Kidney epithelial cell (primary cell): ENCODE measurements around the gene GREB1. TPM values are rescaled to one million over a fixed set of nuclear protein-coding genes. Genes with fewer than 3 reads are reported as not detected.

Experiments used
- DNase-seq: peaks from one replicate; pipeline ENCODE4 v3.0.0-alpha.2; 2010; ENCODE audit warnings: low read depth
- H3K27me3 ChIP-seq: 2 replicates; pipeline ENCODE4 v1.6.0; 2011; ENCODE audit warnings: low read length; ENCODE audit not compliant: control insufficient read depth, insufficient read depth
- H3K36me3 ChIP-seq: 2 replicates; pipeline ENCODE4 v1.5.1; 2011; ENCODE audit warnings: low read length; ENCODE audit not compliant: control insufficient read depth, insufficient read depth
- H3K4me3 ChIP-seq: 2 replicates; pipeline ENCODE4 v1.5.1; 2011; ENCODE audit warnings: low read depth, mild to moderate bottlenecking, control low read depth, low read length
- total RNA-seq: library from RNA; depleted of rRNA; stranded (reverse); fragments of >200 nt; gene quantifications from 2 replicates; pipeline ENCODE4 v1.2.3, GENCODE V29; 2015
- TF ChIP-seq, protein P1 (sequence below): IDR thresholded peaks from 2 replicates; pipeline ENCODE4 v1.5.1; 2011; ENCODE audit warnings: mild to moderate bottlenecking, moderate library complexity, low read length, control low read depth, inconsistent platforms; ENCODE audit not compliant: insufficient read depth, poor library complexity, severe bottlenecking

GREB1 gene
- total RNA-seq, 1 donor from 2014 or later = 2.8 TPM

DNA sequence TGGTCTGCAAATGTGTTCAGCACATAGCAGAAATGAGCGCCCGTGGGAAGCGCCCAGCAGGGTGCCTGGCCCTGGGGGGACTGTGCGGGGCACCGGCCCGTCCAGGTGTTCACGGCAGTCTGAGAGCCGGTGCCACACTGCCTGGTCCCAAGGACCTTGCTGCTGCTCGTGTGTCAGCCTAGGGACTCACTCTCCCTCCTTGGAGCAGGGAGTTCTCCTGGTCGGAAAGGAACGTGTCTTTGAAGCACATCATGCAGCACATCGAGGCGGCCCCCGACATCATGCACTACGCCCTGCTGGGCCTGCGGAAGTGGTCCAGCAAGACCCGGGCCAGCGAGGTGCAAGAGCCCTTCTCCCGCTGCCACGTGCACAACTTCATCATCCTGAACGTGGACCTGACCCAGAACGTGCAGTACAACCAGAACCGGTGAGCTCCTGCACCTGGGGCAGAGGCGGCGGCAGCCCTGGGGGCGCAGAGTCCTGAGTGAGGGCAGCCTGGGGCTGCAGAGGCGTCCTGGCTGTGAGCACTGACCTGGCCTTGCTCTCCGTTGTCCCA, 100.2 kb downstream of the GREB1 start:
- Histone ChIP-seq H3K4me3 (no peak overlapping the region), H3K36me3 (no peaks in the 10 kb centered on the region), H3K27me3 (peaks cover 6% of the 10 kb centered on the region)
- TF ChIP-seq, protein P1, sequence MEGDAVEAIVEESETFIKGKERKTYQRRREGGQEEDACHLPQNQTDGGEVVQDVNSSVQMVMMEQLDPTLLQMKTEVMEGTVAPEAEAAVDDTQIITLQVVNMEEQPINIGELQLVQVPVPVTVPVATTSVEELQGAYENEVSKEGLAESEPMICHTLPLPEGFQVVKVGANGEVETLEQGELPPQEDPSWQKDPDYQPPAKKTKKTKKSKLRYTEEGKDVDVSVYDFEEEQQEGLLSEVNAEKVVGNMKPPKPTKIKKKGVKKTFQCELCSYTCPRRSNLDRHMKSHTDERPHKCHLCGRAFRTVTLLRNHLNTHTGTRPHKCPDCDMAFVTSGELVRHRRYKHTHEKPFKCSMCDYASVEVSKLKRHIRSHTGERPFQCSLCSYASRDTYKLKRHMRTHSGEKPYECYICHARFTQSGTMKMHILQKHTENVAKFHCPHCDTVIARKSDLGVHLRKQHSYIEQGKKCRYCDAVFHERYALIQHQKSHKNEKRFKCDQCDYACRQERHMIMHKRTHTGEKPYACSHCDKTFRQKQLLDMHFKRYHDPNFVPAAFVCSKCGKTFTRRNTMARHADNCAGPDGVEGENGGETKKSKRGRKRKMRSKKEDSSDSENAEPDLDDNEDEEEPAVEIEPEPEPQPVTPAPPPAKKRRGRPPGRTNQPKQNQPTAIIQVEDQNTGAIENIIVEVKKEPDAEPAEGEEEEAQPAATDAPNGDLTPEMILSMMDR = no peak
- DNase-seq = no peak

DNA sequence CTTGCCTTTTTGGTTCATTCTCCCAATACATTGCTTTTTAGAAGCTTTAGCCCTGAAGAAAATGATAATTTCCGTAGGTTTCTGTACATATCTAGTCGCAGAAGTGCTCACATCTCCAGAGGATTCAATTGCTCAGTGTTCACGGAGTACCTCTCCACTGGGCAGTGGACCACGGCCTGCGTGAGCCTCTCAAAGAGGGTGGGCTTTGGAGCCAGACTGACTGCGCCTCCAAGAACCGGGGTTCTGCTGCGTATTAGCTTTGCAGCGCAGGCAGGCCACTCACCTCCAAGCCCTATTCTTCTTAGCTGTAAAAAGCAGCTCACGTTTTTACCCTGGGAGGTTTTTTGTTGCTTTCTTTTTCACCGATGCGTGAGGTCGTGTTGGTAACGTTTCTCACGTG, 100.7 kb downstream of the GREB1 start:
- TF ChIP-seq, protein P1 = no peak
- Histone ChIP-seq H3K27me3 (peaks cover 6% of the 10 kb centered on the region), H3K36me3 (no peaks in the 10 kb centered on the region), H3K4me3 (no peak overlapping the region)
- DNase-seq = no peak

DNA sequence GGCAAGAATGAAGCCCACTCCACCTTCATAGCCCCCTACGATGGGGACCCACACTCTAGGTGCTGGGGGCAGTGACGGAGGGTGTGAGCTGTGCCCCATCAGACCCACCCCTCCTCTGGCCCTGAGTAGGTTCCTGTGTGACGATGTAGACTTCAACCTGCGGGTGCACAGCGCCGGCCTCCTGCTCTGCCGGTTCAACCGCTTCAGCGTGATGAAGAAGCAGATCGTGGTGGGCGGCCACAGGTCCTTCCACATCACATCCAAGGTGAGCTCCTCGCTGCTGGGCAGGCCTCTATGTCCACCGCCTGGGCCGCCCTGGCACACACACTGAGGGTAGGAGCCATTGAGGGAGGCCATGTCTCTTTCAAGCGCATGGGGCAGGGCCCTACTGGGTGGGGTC, 101.3 kb downstream of the GREB1 start:
- TF ChIP-seq, protein P1 = no peak
- H3K36me3 ChIP-seq = no peaks in the 10 kb centered on the region

DNA sequence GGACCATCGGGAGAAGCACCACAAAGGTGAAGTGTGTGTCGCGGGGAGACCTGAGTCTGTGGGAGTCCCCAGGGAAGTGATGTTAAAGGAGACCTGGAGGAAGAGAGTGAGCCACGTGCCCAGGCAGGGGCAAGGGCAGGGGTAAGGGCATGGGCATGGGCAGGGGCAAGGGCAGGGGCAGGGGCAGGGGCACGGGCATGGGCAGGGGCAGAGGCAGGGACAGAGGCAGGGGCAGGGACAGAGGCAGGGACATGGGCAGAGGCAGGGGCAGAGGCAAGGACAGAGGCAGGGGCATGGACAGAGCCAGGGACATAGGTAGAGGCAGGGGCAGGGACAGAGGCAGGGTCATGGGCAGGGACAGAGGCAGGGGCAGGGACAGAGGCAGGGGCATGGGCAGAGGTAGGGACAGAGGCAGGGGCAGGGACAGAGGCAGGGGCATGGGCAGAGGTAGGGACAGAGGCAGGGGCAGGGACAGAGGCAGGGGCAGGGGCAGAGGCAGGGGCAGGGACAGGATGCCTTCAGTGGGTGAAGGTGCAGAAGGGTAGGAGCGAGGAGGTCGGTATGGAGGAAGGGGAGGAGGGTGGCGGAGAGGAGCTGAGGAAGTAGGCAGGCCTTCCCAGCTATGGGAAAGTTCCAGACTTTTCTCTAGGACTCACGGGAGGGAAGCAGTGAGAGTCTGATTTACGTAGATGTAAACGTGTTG, 102.9 kb downstream of the GREB1 start:
- no peak for DNase-seq
- H3K27me3 ChIP-seq = peaks cover 4% of the 10 kb centered on the region
- TF ChIP-seq, protein P1 = no peak
- H3K4me3 ChIP-seq = no peak overlapping the region
- H3K36me3 ChIP-seq = no peaks in the 10 kb centered on the region

More for the DNA sequence above, 101.3 kb downstream of the GREB1 start:
- peaks cover 4% of the 10 kb centered on the region for H3K27me3 ChIP-seq
- no peak overlapping the region for H3K4me3 ChIP-seq
- DNase-seq = no peak

DNA sequence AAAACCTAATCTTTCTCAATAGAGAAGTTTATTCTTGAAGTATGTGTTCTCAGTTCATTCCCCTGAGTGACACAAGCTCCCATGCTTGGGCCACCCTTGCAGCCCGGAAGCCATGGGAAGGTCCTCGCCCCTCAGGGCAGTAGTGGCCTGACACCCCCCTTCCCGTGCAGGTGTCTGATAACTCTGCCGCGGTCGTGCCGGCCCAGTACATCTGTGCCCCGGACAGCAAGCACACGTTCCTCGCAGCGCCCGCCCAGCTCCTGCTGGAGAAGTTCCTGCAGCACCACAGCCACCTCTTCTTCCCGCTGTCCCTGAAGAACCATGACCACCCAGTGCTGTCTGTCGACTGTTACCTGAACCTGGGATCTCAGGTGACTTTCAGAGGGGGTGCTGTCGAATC, 103.7 kb downstream of the GREB1 start:
- Histone ChIP-seq H3K27me3 (peaks cover 4% of the 10 kb centered on the region), H3K4me3 (no peak overlapping the region), H3K36me3 (no peaks in the 10 kb centered on the region)
- no peak for DNase-seq
- TF ChIP-seq, protein P1 = no peak

DNA sequence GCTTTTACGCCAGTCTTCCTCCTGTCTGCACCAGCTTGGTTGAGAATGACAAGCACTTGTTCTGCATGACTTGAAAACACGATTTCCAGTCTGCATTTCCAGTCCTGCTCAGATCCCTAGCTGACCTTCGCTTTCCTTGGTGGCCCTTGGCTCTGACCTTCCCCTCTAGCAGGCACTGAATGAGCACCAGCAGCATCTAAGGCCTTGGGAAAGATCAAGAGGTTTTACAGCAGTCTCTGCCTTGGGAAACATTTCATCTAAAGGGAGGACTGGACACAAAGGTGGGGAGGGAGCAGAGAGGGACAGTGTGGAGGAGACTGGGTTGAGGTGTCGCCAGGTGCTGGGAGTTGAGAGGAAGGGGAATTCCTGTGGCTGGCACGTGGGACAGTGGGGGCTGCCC, 105.7 kb downstream of the GREB1 start:
- Histone ChIP-seq H3K4me3 (no peak overlapping the region), H3K27me3 (peaks cover 6% of the 10 kb centered on the region), H3K36me3 (no peaks in the 10 kb centered on the region)
- TF ChIP-seq, protein P1 = no peak
- DNase-seq = no peak
